Suppressor macrophage treated with lipopolysaccharide for 1 hour (primary cell): ENCODE measurements around the gene HKDC1.
A peak's percentile ranks its signal among the peaks of the same experiment; 100 is the strongest.
"Not testable (repeated sequence)": the region's sequence is repeated elsewhere in the genome, so short reads cannot be mapped to it uniquely, and the experiment has no call there.

Experiments
- DNase-seq, 3 donors: peaks; one replicate each; pipeline ENCODE4 v3.0.0-alpha.2; 2020 to 2022

Gene HKDC1

GRCh38 chr10:69242852-69243212, 22.7 kb downstream of the HKDC1 start:
- DNase-seq, result no peak

DNA sequence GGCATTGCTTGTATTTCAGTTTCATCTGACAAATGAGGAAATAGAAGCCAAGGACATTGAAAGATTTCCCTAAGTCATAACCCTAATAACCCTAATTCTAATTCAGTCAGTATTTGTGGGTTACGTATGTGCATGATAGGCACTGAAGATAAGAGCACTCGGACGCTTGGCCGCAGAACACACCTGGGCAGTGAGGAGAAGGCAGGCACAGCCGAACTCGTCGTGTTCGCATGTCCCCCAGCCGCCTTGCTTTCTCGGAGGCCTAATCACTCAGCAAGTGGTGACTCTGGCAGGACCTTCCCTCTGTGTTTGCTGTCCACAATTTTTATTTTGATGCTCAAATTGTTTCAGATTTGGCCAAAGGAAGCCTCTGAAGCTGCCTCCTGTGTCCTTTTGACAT, 23.7 kb downstream of the HKDC1 start:
- no peak for DNase-seq

- DNase-seq, result no peak
Observed at GRCh38 chr10:69246036-69246435, 25.9 kb downstream of the HKDC1 start.

DNA sequence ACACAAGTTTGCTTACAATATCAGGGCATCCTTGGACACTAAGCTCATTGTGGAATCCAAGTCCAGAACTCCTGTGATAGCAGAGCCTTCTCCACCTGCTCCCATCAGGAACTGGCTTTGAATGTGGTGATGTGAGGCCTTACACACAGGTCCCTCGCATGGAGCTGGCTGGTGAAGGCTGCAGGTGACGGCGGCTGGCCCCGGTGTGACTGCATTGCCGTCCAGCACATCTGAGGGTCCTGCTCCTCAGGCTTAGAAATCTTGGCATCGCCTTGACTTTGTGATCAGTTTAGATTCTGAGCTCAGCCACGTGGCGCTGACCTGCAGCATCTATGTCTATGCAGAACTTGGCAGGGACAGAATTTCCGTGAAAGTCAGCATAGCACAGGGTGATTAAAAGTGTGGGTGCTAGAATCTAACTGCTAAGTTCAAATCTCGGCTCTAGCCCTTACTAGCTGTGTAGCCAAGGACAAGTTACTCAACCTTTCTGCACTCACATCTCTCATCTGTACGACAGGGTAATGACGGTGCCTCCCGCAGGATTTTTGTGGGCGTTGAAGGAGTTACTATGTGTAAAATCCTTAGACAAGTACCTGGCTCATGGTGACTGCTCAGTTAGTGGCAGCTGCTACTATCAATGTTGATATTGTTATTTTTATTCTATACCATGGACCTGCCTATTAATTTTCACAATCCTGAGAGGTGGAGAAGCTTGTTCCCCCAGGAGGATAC, 26.6 kb downstream of the HKDC1 start:
- DNase-seq, result no peak

DNA sequence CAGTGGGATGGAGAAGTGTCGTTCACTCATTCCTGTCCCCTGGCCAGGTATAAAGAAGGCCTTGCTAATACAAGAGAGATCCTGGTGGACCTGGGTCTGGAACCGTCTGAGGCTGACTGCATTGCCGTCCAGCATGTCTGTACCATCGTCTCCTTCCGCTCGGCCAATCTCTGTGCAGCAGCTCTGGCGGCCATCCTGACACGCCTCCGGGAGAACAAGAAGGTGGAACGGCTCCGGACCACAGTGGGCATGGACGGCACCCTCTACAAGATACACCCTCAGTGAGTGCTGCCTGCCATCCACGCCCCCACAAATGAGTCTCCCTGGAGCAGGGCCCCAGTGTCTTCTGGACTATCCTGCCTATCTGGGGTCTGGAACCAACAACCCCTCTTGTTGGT, 27.2 kb downstream of the HKDC1 start:
- DNase-seq, result no peak

DNA sequence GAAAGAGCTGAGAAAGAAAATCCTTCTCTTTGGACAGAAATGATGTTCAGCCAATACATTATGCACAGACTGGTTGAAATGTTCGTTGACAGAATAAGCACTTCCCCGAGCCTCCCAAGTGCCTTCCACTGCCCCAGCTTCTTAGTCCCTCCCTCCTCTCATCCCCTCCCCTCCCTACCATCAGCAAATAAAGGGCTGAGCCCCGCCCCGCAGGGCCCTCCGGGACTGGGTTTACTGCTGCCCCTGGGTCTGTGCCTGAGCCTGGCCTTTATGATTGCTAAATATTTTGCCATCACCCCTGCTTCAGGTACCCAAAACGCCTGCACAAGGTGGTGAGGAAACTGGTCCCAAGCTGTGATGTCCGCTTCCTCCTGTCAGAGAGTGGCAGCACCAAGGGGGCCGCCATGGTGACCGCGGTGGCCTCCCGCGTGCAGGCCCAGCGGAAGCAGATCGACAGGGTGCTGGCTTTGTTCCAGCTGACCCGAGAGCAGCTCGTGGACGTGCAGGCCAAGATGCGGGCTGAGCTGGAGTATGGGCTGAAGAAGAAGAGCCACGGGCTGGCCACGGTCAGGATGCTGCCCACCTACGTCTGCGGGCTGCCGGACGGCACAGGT, 28.1 kb downstream of the HKDC1 start:
- DNase-seq, result no peak

DNA sequence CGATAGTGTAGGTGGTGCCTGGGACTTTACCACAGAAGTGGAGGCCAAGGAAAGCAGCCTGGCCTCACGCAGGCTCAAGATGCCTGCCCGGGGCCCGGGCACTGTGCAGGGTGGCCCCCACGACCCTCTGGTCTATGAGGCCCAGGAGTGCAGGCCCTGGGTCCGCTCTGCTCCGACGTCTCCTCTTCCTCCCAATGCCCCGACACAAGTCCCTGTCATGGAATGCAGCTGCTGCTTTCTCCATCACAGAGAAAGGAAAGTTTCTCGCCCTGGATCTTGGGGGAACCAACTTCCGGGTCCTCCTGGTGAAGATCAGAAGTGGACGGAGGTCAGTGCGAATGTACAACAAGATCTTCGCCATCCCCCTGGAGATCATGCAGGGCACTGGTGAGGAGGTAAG, 29.9 kb downstream of the HKDC1 start:
- DNase-seq, result no peak

DNA sequence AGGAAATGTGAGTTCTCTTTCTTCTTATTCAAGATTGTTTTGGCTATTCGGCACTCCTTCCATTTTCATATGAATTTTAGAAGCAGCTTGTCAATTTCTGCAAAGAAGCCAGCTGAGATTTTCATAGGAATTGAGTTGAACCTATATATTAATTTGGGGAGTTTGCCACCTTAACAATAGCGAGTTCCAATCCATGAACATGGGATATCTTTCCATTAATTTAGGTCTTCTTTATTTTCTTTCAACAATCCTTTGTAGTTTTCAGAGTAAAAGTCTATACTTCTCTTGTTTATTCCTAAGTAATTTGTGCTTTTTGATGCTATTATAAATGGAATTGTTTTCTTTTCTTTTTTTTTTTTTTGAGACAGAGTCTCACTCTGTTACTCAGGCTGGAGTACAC, 31.3 kb downstream of the HKDC1 start:
- DNase-seq, result not testable (repeated sequence)

GRCh38 chr10:69253171-69253570, 33.0 kb downstream of the HKDC1 start:
- no peak for DNase-seq

DNA sequence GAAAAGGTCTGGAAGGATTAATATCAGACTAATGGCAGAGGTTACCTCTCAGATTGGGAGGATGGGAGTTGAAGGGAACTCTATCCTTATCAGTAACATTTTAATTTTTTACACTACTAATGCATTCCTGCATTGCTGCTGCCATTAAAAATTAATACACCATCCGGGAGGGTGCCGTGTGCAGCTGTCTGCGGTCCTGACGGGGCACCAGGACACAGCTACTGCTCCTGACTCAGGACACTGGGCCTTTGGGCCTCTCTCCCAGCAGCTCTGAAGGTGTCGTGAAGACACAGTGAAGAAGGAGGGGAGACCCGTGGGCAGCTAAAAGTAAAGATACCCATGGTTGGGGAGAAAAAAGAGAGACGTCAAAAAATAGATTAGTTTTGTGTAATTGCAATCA, 34.7 kb downstream of the HKDC1 start:
- no peak for DNase-seq

GRCh38 chr10:69259547-69260243, 39.6 kb downstream of the HKDC1 start:
- no peak for DNase-seq

- no peak for DNase-seq
Observed at GRCh38 chr10:69261184-69261583, 41.1 kb downstream of the HKDC1 start.

GRCh38 chr10:69262292-69262751, 42.2 kb downstream of the HKDC1 start:
- DNase-seq, result no peak

- no peak for DNase-seq
Observed at GRCh38 chr10:69265521-69265920, 45.4 kb downstream of the HKDC1 start.

DNA sequence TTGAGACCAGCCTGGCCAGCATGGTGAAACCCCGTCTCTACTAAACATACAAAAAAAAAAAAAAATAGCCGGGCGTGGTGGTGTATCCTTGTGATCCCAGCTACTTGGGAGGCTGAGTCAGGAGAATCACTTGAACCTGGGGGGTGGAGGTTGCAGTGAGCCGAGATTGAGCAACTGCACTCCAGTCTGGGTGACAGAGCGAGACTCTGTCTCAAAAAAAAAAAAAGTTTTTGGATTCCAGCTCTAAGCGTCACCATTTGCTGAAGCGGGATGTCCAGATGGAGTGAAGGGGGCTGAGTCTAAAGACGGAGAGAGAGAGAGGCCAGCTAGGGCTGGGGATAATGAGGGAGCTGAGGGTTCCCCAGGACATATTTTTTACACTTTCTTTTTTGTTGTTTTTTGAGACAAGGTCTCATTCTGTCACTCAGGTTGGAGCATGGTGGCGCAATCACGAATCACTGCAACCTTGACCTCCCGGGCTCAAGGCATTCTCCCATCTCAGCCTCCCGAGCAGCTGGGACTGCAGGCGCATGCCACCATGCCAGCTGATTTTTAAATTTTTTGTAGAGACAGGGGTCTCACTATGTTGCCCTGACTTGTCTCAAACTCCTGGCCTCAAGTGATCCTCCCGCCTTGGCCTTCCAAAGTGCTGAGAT, 48.8 kb downstream of the HKDC1 start:
- no peak for DNase-seq

- no peak for DNase-seq
Observed at GRCh38 chr10:69269761-69270160, 49.6 kb downstream of the HKDC1 start.

DNA sequence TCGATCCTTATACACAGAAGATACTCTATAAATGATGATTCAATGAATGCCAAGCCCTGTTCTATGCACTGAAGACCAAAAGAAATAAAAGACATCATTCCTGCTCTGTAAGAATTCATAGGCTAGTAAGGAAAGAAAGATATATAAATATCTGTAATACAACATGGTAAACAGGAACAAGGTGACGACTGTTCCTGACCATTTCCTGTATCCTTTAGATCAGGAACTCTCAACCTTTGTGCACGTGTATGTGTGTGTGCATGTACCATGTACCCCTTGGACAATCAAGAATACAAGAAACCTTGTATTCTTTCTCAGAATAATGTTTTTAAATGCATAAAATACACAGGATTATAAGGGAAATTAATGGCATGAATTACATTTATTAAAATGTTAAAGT, 50.9 kb downstream of the HKDC1 start:
- no peak for DNase-seq

- DNase-seq, result no peak
Observed at GRCh38 chr10:69272624-69273023, 52.5 kb downstream of the HKDC1 start.

DNA sequence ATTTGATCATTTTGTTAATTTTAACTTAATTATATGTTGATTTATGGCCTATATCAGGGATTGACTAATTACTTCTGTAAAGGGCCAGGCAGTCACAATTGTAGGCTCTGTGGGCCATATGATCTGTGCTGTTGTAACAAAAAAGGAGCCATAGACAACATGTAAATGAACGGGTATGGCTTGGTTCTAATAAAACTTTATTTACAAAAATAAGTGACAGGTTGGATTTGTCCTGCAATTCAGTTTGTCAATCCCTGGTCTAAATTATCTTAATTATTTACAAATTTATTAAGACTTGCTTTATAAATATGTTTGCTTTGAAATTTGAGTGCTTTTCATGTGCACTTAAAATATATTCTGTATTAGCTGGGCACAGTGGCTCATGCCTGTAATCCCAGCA, 55.3 kb downstream of the HKDC1 start:
- DNase-seq, result no peak

DNA sequence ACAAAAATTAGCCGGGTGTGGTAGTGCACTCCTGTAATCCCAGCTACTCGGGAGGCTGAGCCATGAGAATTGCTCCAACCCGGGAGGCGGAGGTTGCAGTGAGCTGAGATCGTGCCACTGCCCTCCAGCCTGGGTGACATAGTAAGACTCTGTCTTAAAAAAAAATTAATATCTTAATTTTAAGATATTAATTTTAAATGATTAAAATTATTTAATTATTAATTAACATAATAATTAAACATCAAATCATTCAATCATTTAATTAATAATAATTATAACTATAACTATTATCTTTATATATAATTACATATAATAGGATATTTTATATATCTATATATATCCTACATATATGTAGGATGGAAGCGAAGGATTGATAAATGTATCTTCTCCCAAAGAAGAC, 56.4 kb downstream of the HKDC1 start:
- no peak for DNase-seq

DNA sequence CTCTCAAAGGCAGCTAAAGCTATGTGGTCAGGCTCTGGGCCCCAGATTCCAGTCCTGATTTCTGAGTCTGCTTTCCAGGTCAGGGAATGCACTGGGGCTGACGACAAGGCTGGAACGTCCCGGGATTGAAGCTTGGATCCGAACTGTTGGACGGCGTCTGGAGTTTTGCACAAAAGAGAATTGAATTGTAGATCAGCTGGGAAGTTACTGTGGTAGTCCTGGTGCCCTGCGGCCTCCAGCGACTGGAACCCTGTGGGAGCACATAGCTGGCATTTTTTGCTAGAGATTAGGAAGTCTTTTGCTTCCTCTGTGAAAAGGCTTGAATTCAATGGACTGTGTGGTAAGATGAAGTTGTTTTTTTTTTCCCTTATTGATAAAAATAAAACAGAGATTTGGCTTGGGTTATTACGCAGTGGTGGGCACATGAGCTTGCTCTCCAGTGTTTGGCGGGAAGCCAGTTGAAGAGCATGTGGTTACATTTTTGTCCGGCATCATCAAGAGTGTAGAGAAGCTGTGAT, 58.4 kb downstream of the HKDC1 start, which contains the start of gene HK1:
Gene HK1, plus strand, starts transcription at position 51 of the 518 bp plus-strand sequence.
- DNase-seq, result peak in 1 of 3 donors; percentile 12

- peak; percentile 46 to 66 (median 51) for DNase-seq
Observed at GRCh38 chr10:69279110-69279509, 59.0 kb downstream of the HKDC1 start.
